HCT116 (cell line): ENCODE measurements around the gene TLX1. TPM values are rescaled to one million over a fixed set of nuclear protein-coding genes. Genes with fewer than 3 reads are reported as not detected.

ENCODE experiments used
- ATAC-seq: fragments of 200-7000 bp; cut with Tn5 transposase; 2 replicates; pipeline ENCODE4 v1.9.1; 2020; ENCODE audit warnings: mild to moderate bottlenecking, moderate library complexity
- BruUV-seq: library from RNA; stranded (reverse); fragments of 400-500 nt; replicated peaks from 2 replicates; lab custom pipeline; 2021; lab: Mats Ljungman, UMichigan
- CTCF ChIA-PET: fragments of 300-600 bp; sonication (Branson Sonifier 250); formaldehyde crosslinking; loops from one replicate; lab custom pipeline; 2021; ENCODE audit warnings: antibody characterized with exemption; lab: Charles Lee
- POLR2A ChIA-PET: fragments of 300-600, 350-600 bp; sonication (Branson Sonifier 250); formaldehyde crosslinking; loops from one replicate; lab custom pipeline; 2021; ENCODE audit warnings: antibody characterized with exemption; lab: Charles Lee
- RAD21 ChIA-PET, 2 experiments: fragments of 300-600 bp; sonication (Branson Sonifier 250); formaldehyde crosslinking; loops; one replicate each; lab custom pipeline; 2023; ENCODE audit warnings: low total read pairs in 2 of 2; ENCODE audit not compliant: uncharacterized antibody in 2 of 2, unreplicated experiment in 2 of 2, low non-redundant PET in 1 of 2; lab: Charles Lee
- DNase-seq: peaks from one replicate; pipeline ENCODE4 v3.0.0-alpha.2; 2010; ENCODE audit warnings: low read depth, low spot score
- H2AFZ ChIP-seq: fragments of 200-600 bp; shearing (Covaris generic), sonication (generic); 2 replicates; pipeline ENCODE4 v1.6.1; 2017; ENCODE audit warnings: low read depth, mixed run types, mixed read lengths, antibody characterized with exemption, low read length; ENCODE audit not compliant: poor library complexity, severe bottlenecking
- H3K27ac ChIP-seq: 2 replicates; pipeline ENCODE4 v1.5.1; 2012; ENCODE audit warnings: low read depth, low read length
- H3K27me3 ChIP-seq: fragments of 200-600 bp; sonication (generic); 2 replicates; pipeline ENCODE4 v1.6.1; 2016; ENCODE audit warnings: mixed run types, low read length, mixed read lengths; ENCODE audit not compliant: insufficient read depth
- H3K36me3 ChIP-seq, 2 experiments: fragments of 200-500 bp in 1 of 2; fragments of 200-600 bp in 1 of 2; sonication (Bioruptor generic) in 1 of 2; sonication (generic) in 1 of 2; 2 replicates each; pipeline versions ENCODE4 v1.5.1 to v1.6.1; 2014 to 2016; ENCODE audit warnings: low read length in 2 of 2, inconsistent platforms in 1 of 2, mixed read lengths in 1 of 2, mixed run types in 1 of 2; ENCODE audit not compliant: insufficient read depth in 2 of 2, control insufficient read depth in 1 of 2
- H3K4me1 ChIP-seq, 2 experiments: fragments of 200-600 bp in 1 of 2; sonication (generic) in 1 of 2; 2 replicates each; pipeline versions ENCODE4 v1.5.1 to v1.6.1; 2012 to 2017; ENCODE audit warnings: low read length in 2 of 2, inconsistent platforms in 1 of 2, mild to moderate bottlenecking in 1 of 2, mixed read lengths in 1 of 2, mixed run types in 1 of 2, moderate library complexity in 1 of 2; ENCODE audit not compliant: insufficient read depth in 2 of 2, control insufficient read depth in 1 of 2
- H3K4me2 ChIP-seq: fragments of 200-600 bp; sonication (generic); 2 replicates; pipeline ENCODE4 v1.6.1; 2017; ENCODE audit warnings: mixed run types, low read length, mixed read lengths
- H3K4me3 ChIP-seq, 2 experiments: fragments of 200-600 bp in 1 of 2; sonication (generic) in 1 of 2; replicated peaks in 1 of 2; 2 replicates each; pipeline ENCODE4 v1.5.1; 2011 to 2016; ENCODE audit warnings: low read length in 2 of 2, control low read depth in 1 of 2, low read depth in 1 of 2, mild to moderate bottlenecking in 1 of 2, mixed read lengths in 1 of 2, mixed run types in 1 of 2
- H3K79me2 ChIP-seq: fragments of 200-600 bp; sonication (generic); 2 replicates; pipeline ENCODE4 v1.6.1; 2017; ENCODE audit warnings: mild to moderate bottlenecking, mixed run types, low read length, moderate library complexity, mixed read lengths; ENCODE audit not compliant: insufficient read depth
- H3K9ac ChIP-seq: fragments of 200-600 bp; sonication (generic); 2 replicates; pipeline ENCODE4 v1.6.1; 2016; ENCODE audit warnings: low read length, mixed read lengths
- H3K9me2 ChIP-seq: fragments of 200-600 bp; sonication (generic), shearing (Covaris generic); 2 replicates; pipeline ENCODE4 v1.6.1; 2017; ENCODE audit warnings: mixed run types, mild to moderate bottlenecking, moderate library complexity; ENCODE audit not compliant: insufficient read depth
- H3K9me3 ChIP-seq, 2 experiments: fragments of 200-500 bp in 1 of 2; fragments of 200-600 bp in 1 of 2; sonication (Bioruptor generic) in 1 of 2; sonication (generic) in 1 of 2; 2 replicates each; pipeline ENCODE4 v1.6.1; 2014 to 2017; ENCODE audit warnings: low read length in 2 of 2, mixed read lengths in 2 of 2, inconsistent platforms in 1 of 2, low read depth in 1 of 2, mild to moderate bottlenecking in 1 of 2, mixed run types in 1 of 2, moderate library complexity in 1 of 2; ENCODE audit not compliant: control insufficient read depth in 1 of 2, insufficient read depth in 1 of 2
- H4K20me1 ChIP-seq: fragments of 200-600 bp; sonication (generic), shearing (Covaris generic); 2 replicates; pipeline ENCODE4 v1.6.1; 2017; ENCODE audit warnings: mixed run types, mild to moderate bottlenecking, moderate library complexity; ENCODE audit not compliant: insufficient read depth
- CBX3 ChIP-seq: IDR thresholded peaks from 2 replicates; pipeline ENCODE4 v1.6.1; 2012; ENCODE audit warnings: low read depth
- EGR1 ChIP-seq: IDR thresholded peaks from 2 replicates; pipeline ENCODE4 v1.6.1; 2012; ENCODE audit warnings: low read depth
- EZH2phosphoT487 ChIP-seq: fragments of 200-600 bp; IDR thresholded peaks from 2 replicates; pipeline ENCODE4 v1.6.1; 2018; ENCODE audit warnings: antibody characterized with exemption, borderline replicate concordance
- FOSL1 ChIP-seq: IDR thresholded peaks from 2 replicates; pipeline ENCODE4 v1.6.1; 2012; ENCODE audit warnings: low read depth
- JUND ChIP-seq: IDR thresholded peaks from 2 replicates; pipeline ENCODE4 v1.6.1; 2012
- POLR2A ChIP-seq: IDR thresholded peaks from 2 replicates; pipeline ENCODE4 v1.7.0; 2011; ENCODE audit warnings: borderline replicate concordance; ENCODE audit not compliant: insufficient read depth, insufficient read length; ENCODE audit errors: extremely low read depth
- POLR2AphosphoS5 ChIP-seq: IDR thresholded peaks from 2 replicates; pipeline ENCODE4 v1.6.1; 2011; ENCODE audit warnings: mild to moderate bottlenecking, low read depth, low read length, moderate library complexity
- RAD21 ChIP-seq: IDR thresholded peaks from 2 replicates; pipeline ENCODE4 v1.6.1; 2012; ENCODE audit warnings: low read depth, mild to moderate bottlenecking
- SIN3A ChIP-seq: IDR thresholded peaks from 2 replicates; pipeline ENCODE4 v1.6.1; 2012; ENCODE audit warnings: low read depth
- ZFX ChIP-seq: fragments of 450-650 bp; IDR thresholded peaks from 2 replicates; pipeline ENCODE4 v1.6.1; 2017
- intact Hi-C: fragments of 100-400 bp; cut with micrococcal nuclease; formaldehyde crosslinking; loops from 2 replicates; pipeline ENCODE4 v1.10.0; 2022
- total RNA-seq: library from RNA; stranded (reverse); gene quantifications from one replicate; pipeline ENCODE4 v1.2.1, GENCODE V29; 2021; ENCODE audit not compliant: unreplicated experiment
- TF ChIP-seq, protein P1 (sequence below): IDR thresholded peaks from 2 replicates; pipeline ENCODE4 v1.6.1; 2011; ENCODE audit warnings: mild to moderate bottlenecking, low read length, moderate library complexity; ENCODE audit not compliant: insufficient replicate concordance; ENCODE audit errors: extremely low read depth
- TF ChIP-seq, protein P2 (sequence below), 3 experiments: fragments of 200-600 bp in 1 of 3; sonication (generic) in 1 of 3; IDR thresholded peaks in 2 of 3; conservative IDR thresholded peaks in 1 of 3; 2 replicates each; pipeline ENCODE4 v1.5.1; 2012 to 2017; ENCODE audit warnings: low read depth in 2 of 3, low read length in 2 of 3, antibody characterized with exemption in 1 of 3, borderline replicate concordance in 1 of 3, control low read depth in 1 of 3, mild to moderate bottlenecking in 1 of 3, mixed read lengths in 1 of 3, mixed run types in 1 of 3, moderate library complexity in 1 of 3; ENCODE audit not compliant: insufficient read depth in 1 of 3
- TF ChIP-seq, protein P3 (sequence below): IDR thresholded peaks from 2 replicates; pipeline ENCODE4 v1.6.1; 2012

TLX1 gene
- total RNA-seq, 1 experiment from 2014 or later: not detected

DNA sequence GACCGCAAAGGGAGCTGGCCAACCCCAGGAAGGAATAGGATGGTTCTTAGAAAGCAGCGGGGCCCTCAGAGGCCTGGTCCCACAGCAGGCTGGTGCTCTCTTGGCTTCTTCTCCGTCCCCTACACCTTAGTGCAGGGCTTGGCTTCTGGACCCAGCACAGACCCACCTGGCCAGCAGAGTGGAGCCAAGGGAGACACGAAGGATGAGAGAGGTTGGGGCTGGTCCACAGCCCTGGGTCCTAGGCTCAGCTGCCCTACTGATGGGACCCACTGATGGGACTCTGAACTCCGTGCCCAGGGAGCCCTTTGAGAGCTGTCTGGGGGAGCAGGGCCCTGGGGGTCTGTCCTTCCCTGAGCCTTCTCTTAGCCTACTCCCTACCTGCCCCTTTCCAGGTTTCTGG, 6.2 kb upstream of the TLX1 start:
- H2AFZ ChIP-seq: no peak overlapping the region
- no TSS peak for BruUV-seq
- ChIA-PET CTCF (interaction anchor here (1.3 kb wide), 1 partner anchor 17 kb away, joined by 5 read pairs; no protein-coding TSS in a partner anchor), RAD21 (no interaction called here), POLR2A (interaction anchor here (0.8 kb wide), 1 partner anchor 89 kb away, joined by 3 read pairs; no protein-coding TSS in a partner anchor)
- H3K4me3 ChIP-seq: no peak overlapping the region
- intact Hi-C loops: no loop called here
- no peak overlapping the region for H3K4me2 ChIP-seq
- H3K36me3 ChIP-seq: no peaks in the 10 kb centered on the region
- H3K9me3 ChIP-seq: no peaks in the 10 kb centered on the region
- H3K9me2 ChIP-seq: no peaks in the 10 kb centered on the region
- no peak overlapping the region for H3K27ac ChIP-seq
- no peaks in the 10 kb centered on the region for H4K20me1 ChIP-seq
- DNase-seq: no peak
- no peaks in the 10 kb centered on the region for H3K79me2 ChIP-seq
- H3K9ac ChIP-seq: no peak overlapping the region
- H3K27me3 ChIP-seq: peaks cover 12% of the 10 kb centered on the region; the same call in 1 of the 2 replicates
- no peaks in the 10 kb centered on the region for H3K4me1 ChIP-seq
- ATAC-seq: no peak
- TF ChIP-seq POLR2A: no peak
- no peak for TF ChIP-seq POLR2AphosphoS5
- no peak for TF ChIP-seq CBX3

DNA sequence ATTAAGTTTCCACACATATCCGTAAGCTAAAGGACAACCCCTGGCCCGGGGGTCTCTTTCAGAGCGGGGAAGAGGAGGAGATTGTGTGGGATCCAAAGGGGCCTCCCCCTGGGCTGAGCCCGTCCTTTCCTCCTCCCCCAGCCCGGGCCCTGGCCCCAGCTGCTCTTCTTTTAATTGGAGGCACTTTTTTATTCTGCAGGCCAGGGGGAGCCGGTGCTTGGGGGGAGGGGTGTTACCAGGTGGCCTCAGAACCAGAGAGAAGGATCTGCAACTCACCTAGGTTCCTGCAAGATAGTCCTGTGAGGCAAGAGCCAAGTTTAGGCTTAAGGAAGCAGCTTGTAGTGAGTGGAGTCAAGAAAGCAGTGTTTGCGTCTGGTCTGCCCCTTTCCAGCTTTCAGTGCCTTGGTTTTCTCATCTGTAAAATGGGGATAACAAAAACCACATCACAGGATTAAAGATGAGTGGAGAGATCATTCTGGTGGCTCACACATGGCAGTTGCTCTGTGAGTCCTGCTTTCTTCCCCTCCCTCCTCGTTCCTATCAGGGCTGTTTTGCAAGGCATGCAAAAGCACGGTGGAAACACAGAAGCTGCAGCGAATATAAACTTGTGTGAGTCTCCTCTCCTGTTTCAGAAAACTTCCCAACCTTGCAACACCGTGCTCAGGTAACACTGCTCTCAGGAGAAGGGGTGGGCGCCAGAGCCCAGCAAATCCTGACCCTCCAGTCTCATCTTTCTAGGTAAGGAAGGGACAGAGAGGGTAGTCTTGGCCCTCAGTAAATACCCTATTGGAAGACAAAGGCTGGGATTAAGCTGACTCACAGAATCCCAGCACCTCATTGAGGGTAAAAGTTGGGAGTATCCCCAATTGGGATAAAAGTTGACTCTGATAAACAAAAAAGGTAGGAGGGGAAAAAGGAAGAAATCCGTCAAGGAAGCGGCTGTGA, 4.1 kb upstream of the TLX1 start:
- POLR2A ChIA-PET: interaction anchor here (1.0 kb wide), 1 partner anchor 15 kb away, joined by 4 read pairs; no protein-coding TSS in a partner anchor
- no peak for ATAC-seq
- TF ChIP-seq, protein P1, sequence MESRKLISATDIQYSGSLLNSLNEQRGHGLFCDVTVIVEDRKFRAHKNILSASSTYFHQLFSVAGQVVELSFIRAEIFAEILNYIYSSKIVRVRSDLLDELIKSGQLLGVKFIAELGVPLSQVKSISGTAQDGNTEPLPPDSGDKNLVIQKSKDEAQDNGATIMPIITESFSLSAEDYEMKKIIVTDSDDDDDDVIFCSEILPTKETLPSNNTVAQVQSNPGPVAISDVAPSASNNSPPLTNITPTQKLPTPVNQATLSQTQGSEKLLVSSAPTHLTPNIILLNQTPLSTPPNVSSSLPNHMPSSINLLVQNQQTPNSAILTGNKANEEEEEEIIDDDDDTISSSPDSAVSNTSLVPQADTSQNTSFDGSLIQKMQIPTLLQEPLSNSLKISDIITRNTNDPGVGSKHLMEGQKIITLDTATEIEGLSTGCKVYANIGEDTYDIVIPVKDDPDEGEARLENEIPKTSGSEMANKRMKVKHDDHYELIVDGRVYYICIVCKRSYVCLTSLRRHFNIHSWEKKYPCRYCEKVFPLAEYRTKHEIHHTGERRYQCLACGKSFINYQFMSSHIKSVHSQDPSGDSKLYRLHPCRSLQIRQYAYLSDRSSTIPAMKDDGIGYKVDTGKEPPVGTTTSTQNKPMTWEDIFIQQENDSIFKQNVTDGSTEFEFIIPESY: no peak
- no peak for TF ChIP-seq FOSL1
- TF ChIP-seq, protein P2, sequence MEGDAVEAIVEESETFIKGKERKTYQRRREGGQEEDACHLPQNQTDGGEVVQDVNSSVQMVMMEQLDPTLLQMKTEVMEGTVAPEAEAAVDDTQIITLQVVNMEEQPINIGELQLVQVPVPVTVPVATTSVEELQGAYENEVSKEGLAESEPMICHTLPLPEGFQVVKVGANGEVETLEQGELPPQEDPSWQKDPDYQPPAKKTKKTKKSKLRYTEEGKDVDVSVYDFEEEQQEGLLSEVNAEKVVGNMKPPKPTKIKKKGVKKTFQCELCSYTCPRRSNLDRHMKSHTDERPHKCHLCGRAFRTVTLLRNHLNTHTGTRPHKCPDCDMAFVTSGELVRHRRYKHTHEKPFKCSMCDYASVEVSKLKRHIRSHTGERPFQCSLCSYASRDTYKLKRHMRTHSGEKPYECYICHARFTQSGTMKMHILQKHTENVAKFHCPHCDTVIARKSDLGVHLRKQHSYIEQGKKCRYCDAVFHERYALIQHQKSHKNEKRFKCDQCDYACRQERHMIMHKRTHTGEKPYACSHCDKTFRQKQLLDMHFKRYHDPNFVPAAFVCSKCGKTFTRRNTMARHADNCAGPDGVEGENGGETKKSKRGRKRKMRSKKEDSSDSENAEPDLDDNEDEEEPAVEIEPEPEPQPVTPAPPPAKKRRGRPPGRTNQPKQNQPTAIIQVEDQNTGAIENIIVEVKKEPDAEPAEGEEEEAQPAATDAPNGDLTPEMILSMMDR (IDR thresholded peaks at IDR 0.05 in 2 of 3, conservative IDR thresholded peaks at IDR 0.05 in 1 of 3; ENCODE audit: borderline replicate concordance in 1 of 3, insufficient read depth in 1 of 3, low read depth in 2 of 3, low read length in 2 of 3): no peak
- no peak for TF ChIP-seq EGR1
- TF ChIP-seq SIN3A: no peak
- no peak for TF ChIP-seq ZFX
- TF ChIP-seq JUND: no peak
- no peak for TF ChIP-seq CBX3
- no peak for TF ChIP-seq EZH2phosphoT487
- TF ChIP-seq RAD21: no peak
- TF ChIP-seq, protein P3, sequence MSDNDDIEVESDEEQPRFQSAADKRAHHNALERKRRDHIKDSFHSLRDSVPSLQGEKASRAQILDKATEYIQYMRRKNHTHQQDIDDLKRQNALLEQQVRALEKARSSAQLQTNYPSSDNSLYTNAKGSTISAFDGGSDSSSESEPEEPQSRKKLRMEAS: no peak

More for the DNA sequence above, 4.1 kb upstream of the TLX1 start:
- no peaks in the 10 kb centered on the region for H4K20me1 ChIP-seq
- no peaks in the 10 kb centered on the region for H3K9me2 ChIP-seq
- H3K4me3 ChIP-seq: no peak overlapping the region
- no peak overlapping the region for H2AFZ ChIP-seq
- no TSS peak for BruUV-seq
- CTCF ChIA-PET: interaction anchor here (0.9 to 1.4 kb wide), 4 partner anchors 15 to 77 kb away, joined by 3 to 8 read pairs (median 4); no protein-coding TSS in a partner anchor
- H3K27ac ChIP-seq: no peak overlapping the region
- no peaks in the 10 kb centered on the region for H3K4me1 ChIP-seq
- no peaks in the 10 kb centered on the region for H3K36me3 ChIP-seq
- H3K27me3 ChIP-seq: peaks cover 7% of the 10 kb centered on the region; the same call in 1 of the 2 replicates
- no peaks in the 10 kb centered on the region for H3K9me3 ChIP-seq
- no peak for DNase-seq
- RAD21 ChIA-PET: no interaction called here
- no peaks in the 10 kb centered on the region for H3K79me2 ChIP-seq
- H3K4me2 ChIP-seq: no peak overlapping the region
- H3K9ac ChIP-seq: no peak overlapping the region
- intact Hi-C loops: no loop called here
